SU-DHL-6 (cell line): Measurements from ENCODE around the gene KCND3.

Experiments
- H2AFZ ChIP-seq: fragments of 200-600 bp; sonication (generic); 2 replicates; pipeline ENCODE4 v1.6.1; 2014; ENCODE audit warnings: low read depth, mild to moderate bottlenecking, moderate library complexity, mixed read lengths, antibody characterized with exemption, low read length; ENCODE audit not compliant: severe bottlenecking
- H3F3A ChIP-seq: fragments of 200-600 bp; shearing (Covaris generic); 2 replicates; pipeline ENCODE4 v1.6.0; 2016; ENCODE audit warnings: antibody characterized with exemption, mild to moderate bottlenecking; ENCODE audit not compliant: insufficient read depth
- H3K27ac ChIP-seq: fragments of 200-600 bp; sonication (generic); 2 replicates; pipeline ENCODE4 v1.5.1; 2016; ENCODE audit warnings: low read depth, mild to moderate bottlenecking, low read length, moderate library complexity, mixed read lengths
- H3K27me3 ChIP-seq: fragments of 200-600 bp; sonication (generic), shearing (Covaris generic); 2 replicates; pipeline ENCODE4 v1.6.0; 2014; ENCODE audit warnings: mild to moderate bottlenecking, low read length
- H3K36me3 ChIP-seq: fragments of 200-600 bp; sonication (generic); 2 replicates; pipeline ENCODE4 v1.6.1; 2014; ENCODE audit warnings: mild to moderate bottlenecking, low read length, mixed read lengths
- H3K4me2 ChIP-seq: fragments of 300-600, 200-600 bp; shearing (Covaris generic), sonication (generic); 2 replicates; pipeline ENCODE4 v1.6.0; 2014; ENCODE audit warnings: low read length, low read depth, mild to moderate bottlenecking; ENCODE audit not compliant: poor library complexity, severe bottlenecking
- H3K4me3 ChIP-seq: fragments of 200-600 bp; sonication (generic); 2 replicates; pipeline ENCODE4 v1.5.1; 2014; ENCODE audit warnings: antibody characterized with exemption, low read length, mild to moderate bottlenecking, mixed read lengths; ENCODE audit not compliant: insufficient read depth, poor library complexity, severe bottlenecking
- H3K79me2 ChIP-seq: fragments of 200-600 bp; sonication (generic); 2 replicates; pipeline ENCODE4 v1.6.1; 2014; ENCODE audit warnings: mild to moderate bottlenecking, low read length, moderate library complexity; ENCODE audit not compliant: insufficient read depth
- H3K9ac ChIP-seq: fragments of 200-600 bp; sonication (generic); 2 replicates; pipeline ENCODE4 v1.7.0; 2014; ENCODE audit warnings: mild to moderate bottlenecking, low read length
- H3K9me2 ChIP-seq: fragments of 200-600 bp; sonication (generic); replicated peaks from 2 replicates; pipeline ENCODE4 v1.6.1; 2014; ENCODE audit warnings: low read length; ENCODE audit not compliant: insufficient read depth
- H3K9me3 ChIP-seq: fragments of 200-600 bp; sonication (generic); 2 replicates; pipeline ENCODE4 v1.6.1; 2014; ENCODE audit warnings: low read length, mixed read lengths; ENCODE audit not compliant: insufficient read depth
- H4K20me1 ChIP-seq: fragments of 200-600 bp; sonication (generic); 2 replicates; pipeline ENCODE4 v1.6.1; 2014; ENCODE audit warnings: low read depth, mild to moderate bottlenecking, antibody characterized with exemption, low read length, moderate library complexity, mixed read lengths
- CTCF ChIP-seq: fragments of 200-600 bp; sonication (generic); IDR thresholded peaks from one replicate; pipeline ENCODE4 v1.5.1; 2017; ENCODE audit warnings: antibody characterized with exemption, mild to moderate bottlenecking, low read length, moderate library complexity; ENCODE audit not compliant: insufficient read depth, poor library complexity, severe bottlenecking
- EZH2phosphoT487 ChIP-seq: fragments of 200-600 bp; sonication (generic), shearing (Covaris generic); conservative IDR thresholded peaks from 2 replicates; pipeline ENCODE4 v1.6.1; 2018; ENCODE audit warnings: mild to moderate bottlenecking, antibody characterized with exemption, low read length, moderate library complexity, mixed read lengths

Gene KCND3

GRCh38 chr1:111805251-111805650 lies 184.2 kb downstream of the KCND3 start:
- H3K36me3 ChIP-seq: no peaks in the 10 kb centered on the region
- H3K27me3 ChIP-seq: no peaks in the 10 kb centered on the region
- H3K27ac ChIP-seq: no peak overlapping the region
- H3K79me2 ChIP-seq: no peaks in the 10 kb centered on the region
- H3K4me2 ChIP-seq: no peak overlapping the region
- TF ChIP-seq EZH2phosphoT487 (no peak), CTCF (no peak)
- no peaks in the 10 kb centered on the region for H3K9me2 ChIP-seq
- H3K9ac ChIP-seq: no peak overlapping the region
- H2AFZ ChIP-seq: no peak overlapping the region
- H3K4me3 ChIP-seq: no peak overlapping the region
- no peaks in the 10 kb centered on the region for H3K9me3 ChIP-seq
- H4K20me1 ChIP-seq: no peaks in the 10 kb centered on the region
- no peaks in the 10 kb centered on the region for H3F3A ChIP-seq

- TF ChIP-seq CTCF (no peak), EZH2phosphoT487 (no peak)
These were observed 184.7 kb downstream of the KCND3 start for GRCh38 chr1:111804776-111805175.

GRCh38 chr1:111803951-111804350 lies 185.5 kb downstream of the KCND3 start:
- H3K79me2 ChIP-seq: no peaks in the 10 kb centered on the region

More at GRCh38 chr1:111804776-111805175, 184.7 kb downstream of the KCND3 start:
- Histone ChIP-seq H3K9ac (no peak overlapping the region), H3F3A (no peaks in the 10 kb centered on the region), H3K9me3 (no peaks in the 10 kb centered on the region), H3K27me3 (no peaks in the 10 kb centered on the region), H3K36me3 (no peaks in the 10 kb centered on the region), H3K4me3 (no peak overlapping the region), H3K79me2 (no peaks in the 10 kb centered on the region), H3K4me2 (no peak overlapping the region), H3K9me2 (no peaks in the 10 kb centered on the region), H4K20me1 (no peaks in the 10 kb centered on the region), H3K27ac (no peak overlapping the region), H2AFZ (no peak overlapping the region)

More at GRCh38 chr1:111803951-111804350, 185.5 kb downstream of the KCND3 start:
- no peaks in the 10 kb centered on the region for H3K9me2 ChIP-seq
- no peaks in the 10 kb centered on the region for H3K27me3 ChIP-seq
- H2AFZ ChIP-seq: no peak overlapping the region
- TF ChIP-seq EZH2phosphoT487 (no peak), CTCF (no peak)
- no peak overlapping the region for H3K4me2 ChIP-seq
- no peaks in the 10 kb centered on the region for H3F3A ChIP-seq
- no peaks in the 10 kb centered on the region for H3K9me3 ChIP-seq
- no peak overlapping the region for H3K4me3 ChIP-seq
- no peaks in the 10 kb centered on the region for H3K36me3 ChIP-seq
- no peak overlapping the region for H3K27ac ChIP-seq
- H4K20me1 ChIP-seq: no peaks in the 10 kb centered on the region
- no peak overlapping the region for H3K9ac ChIP-seq
